ENCODE data around the gene PLCH1.

Gene PLCH1

DNA sequence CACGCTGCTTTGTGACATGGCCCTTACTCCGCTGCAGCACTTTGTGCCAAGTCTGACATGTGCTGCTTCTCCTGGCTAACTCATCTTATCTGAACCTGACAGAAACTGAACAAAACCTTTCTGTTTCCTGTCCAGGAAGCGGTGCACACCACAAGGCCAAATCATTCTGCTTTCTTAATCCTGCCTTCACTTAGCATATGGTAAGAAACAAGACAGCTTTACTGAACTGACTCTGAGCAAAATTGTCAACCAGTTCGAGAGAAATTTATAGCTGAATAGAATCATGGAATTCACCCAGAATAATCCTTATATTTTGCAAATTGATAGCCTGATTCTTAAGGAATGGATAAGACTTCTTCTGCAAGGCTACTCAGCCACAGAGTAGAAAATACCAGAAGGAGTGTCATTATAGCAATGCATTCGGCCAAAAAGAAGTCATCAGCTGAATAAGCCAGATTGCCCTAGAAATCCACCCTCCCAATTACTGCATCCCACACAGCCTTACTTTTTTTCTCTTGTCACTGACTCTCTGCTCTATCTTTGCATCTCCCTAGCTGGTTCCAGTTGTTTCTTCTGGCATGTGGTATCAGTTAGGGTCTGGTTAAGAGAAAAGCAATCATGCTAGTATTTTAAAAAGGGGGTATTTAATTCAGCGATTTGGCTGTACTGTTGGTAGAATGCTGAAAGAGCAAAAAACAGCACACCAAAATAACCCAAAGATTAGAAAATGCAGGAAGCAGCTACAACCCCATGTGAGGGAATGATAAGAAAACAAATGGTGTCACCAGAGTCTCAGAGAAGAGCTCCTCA lies 409.8 kb downstream of the PLCH1 start:
- no peak for DNase-seq (ENCODE audit: low read depth)

DNA sequence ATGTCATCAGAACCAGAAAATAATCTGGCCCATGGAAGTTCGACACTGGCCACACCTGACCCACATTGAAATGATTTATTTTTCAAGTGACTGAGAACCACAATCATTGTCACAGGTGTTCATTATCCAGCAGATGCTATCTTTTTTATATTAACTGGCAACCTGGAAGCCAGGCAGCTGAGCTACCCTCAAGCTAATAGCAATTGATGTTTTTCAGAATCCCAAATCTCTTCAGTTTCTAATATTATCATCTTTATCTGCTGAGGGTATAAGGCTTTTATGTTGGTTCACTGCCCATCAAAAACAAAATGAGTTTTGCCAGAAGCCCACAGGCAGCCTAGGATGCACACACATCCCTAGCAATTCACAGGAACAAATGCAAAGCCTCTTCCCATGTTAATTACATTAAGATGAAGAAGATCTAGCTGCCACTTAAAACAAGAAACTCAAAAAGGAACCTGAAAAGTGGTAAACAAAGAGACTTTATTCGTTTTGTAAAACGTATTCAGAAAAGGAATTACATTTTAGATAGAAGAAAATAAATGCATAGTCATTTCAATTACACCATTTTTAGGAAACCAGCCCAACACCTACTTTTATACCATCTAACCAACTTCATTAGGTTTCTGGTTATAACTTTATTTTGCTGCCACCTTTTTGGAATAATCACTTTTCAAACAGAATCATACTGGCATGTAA lies 410.5 kb downstream of the PLCH1 start:
- DNase-seq (ENCODE audit: low read depth), result no peak

DNA sequence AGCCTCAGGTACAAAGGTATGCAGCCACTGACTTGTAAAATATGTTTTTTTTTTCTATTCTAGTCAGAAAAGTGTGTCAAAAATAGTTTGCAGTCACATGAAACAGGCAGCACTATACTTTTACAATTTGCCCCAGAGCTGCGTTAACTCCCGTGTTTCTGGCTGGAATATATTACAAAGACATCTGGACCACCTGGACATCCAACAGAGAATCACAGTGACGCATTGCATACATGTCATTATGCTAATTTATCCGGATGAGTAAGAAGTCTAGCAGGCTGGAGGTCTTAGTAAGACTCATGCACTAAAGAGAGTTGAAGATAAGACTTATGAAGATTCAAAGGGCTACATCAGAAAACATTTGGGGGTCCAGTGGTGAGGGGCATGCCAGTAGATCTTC lies 412.2 kb downstream of the PLCH1 start:
- no peak for DNase-seq (ENCODE audit: low read depth)

DNA sequence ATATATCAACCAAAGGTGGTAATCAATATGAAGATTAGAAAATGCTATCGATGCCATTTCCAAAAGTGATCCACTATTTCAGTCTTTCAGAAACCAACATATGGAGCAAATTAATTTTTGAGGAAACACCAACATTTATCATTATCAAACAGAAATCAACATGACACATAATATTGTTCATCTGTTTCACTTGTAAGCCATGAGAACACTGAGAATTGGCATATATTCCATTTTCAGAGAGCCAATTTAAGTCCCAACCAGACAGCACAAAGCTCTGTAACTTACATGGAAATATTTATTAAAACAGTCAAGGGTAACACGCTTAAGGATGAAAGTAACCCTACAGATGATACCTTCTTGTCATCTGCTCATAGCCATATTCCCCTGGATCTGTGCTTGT lies 413.8 kb downstream of the PLCH1 start:
- no peak for DNase-seq (ENCODE audit: low read depth)

DNA sequence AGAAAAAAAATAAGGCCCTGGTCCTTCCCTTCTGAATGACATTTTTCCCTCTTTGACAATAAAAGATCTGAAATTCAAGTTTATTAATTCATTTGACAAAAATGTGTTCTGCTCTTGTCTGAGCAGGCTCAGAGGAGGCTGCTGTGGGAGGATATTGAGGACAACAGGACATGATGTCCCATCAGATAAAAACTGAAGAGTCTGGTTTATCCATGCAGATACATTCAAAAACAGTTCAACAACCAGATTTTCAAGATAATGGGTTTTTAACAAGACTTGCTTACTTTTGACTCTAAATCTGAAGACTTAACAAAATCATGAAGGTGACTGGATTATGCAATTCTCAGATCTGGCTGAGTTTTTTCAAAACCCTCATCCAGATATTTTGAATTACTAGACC lies 414.5 kb downstream of the PLCH1 start:
- DNase-seq (ENCODE audit: low read depth), result no peak

DNA sequence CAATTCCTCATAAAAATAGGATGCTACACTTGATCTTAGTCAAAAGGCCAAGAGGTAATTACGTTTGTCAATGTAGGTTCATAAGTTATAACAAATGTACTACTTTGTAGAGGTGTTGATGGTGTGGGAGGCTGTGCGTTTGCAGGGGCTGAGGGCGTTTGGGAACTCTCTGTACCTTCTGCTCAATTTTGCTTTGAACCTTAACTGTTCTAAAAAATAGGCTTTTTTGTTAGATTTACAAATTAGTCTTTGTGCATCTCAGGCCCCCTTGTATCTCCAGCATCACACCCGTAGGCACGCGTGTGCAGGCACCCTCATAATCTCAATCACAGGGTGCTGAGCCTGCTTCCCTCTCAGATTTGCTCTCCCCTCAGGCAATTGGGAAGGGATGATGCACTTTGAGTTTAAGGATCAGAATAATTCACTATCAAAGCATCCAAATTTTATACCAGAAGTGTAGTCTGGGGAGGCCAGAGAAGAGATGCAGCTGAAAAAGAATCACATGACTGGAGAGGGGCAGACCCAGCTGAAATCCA lies 415.3 kb downstream of the PLCH1 start:
- DNase-seq (ENCODE audit: low read depth), result no peak

DNA sequence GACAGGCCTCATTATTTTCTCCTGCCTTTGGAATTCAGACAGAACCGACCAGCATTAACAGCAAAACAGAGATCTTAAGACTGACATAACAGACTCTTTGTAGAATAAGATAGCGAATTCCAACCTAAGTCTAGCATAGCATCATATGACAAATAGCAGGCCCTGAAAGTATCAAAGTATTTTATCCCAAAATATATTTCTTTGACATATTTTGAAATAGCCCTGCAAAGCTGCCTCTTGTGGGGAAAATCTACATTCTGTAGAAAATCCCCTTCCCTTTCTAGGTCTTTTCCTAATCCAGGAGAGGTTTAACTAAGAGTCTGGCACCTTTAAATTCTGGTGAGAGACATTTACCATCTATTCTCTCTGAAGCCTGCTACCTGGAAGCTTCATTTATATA lies 417.0 kb downstream of the PLCH1 start:
- no peak for DNase-seq (ENCODE audit: low read depth)

DNA sequence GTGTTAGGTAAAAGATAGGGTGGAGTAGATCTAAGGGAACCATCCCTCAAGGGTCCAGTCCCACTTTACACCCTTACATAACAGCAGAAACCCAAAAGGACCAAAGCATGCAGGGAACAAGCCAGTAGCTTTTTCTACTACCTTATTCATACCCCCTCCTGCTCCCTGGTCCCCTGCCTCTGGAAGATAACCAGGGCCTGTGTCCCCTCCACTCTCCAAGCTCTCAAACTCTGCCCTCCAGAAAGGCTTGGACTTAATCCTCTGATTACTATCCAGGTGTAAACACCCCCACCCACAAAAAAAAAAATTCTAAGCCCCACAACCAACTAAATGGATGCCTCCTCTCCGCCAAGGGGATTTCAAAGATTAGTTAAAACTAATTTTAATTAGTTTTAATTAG lies 417.4 kb downstream of the PLCH1 start:
- no peak for DNase-seq (ENCODE audit: low read depth)

DNA sequence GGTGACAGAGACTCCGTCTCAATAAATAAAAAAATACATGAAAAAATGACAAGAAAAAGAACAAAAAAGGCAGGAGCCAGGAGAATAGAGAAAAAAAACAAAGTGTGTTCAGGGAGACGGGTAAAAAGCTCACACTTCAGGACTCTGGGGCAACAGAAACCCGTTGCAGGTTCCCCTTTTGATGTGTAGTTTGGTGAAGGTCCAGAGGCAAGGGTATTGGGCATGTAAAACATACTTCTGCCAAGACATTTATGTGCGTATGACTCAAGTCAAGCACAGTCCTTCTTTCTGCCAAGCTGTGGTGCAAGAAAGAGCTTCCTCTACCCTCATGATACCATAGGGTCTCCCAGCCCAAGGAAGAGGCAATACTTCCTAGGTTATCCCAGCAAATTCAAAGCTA lies 418.0 kb downstream of the PLCH1 start:
- DNase-seq (ENCODE audit: low read depth), result no peak

DNA sequence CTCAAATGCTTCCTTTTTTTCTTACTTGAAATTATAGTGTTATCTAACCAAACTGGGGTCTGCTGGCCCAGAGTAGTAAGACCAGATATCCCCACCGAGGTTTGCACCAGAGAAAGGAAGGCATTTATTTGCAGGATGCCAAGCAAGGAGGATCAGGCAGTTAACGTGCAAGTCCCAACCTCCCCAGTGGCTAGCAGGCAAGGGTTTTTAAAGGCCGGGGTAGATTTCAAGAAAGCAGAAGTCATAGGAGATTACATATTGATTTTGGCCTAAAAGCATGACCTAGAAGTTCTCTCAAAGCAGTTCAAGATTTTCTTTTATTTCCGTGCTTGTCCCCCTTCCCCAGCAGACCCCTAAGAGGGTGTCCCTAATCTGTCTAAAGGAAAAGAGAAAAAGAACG lies 418.6 kb downstream of the PLCH1 start:
- DNase-seq (ENCODE audit: low read depth), result no peak
